Raji (cell line): ENCODE results near the gene USP2.
A peak's percentile ranks its signal among the peaks of the same experiment; 100 is the strongest.

Experiments used
- POLR2A ChIP-seq: IDR thresholded peaks from 2 replicates; pipeline ENCODE4 v1.6.1; 2011; ENCODE audit warnings: low read depth, low read length, control low read depth; ENCODE audit not compliant: insufficient read depth

Gene USP2

GRCh38 chr11:119381181-119381988 lies at the start of gene USP2:
TSS of gene USP2 (minus strand) at chr11:119381690. CDS start at chr11:119373480, 8,210 bp downstream.
- peak; percentile 52 for TF ChIP-seq POLR2A

- no peak for TF ChIP-seq POLR2A
Observed at GRCh38 chr11:119427279-119427678, 45.8 kb upstream of the USP2 start.

- no peak for TF ChIP-seq POLR2A
Observed at GRCh38 chr11:119426142-119426541, 44.7 kb upstream of the USP2 start.

GRCh38 chr11:119424775-119425174 lies 43.3 kb upstream of the USP2 start:
- no peak for TF ChIP-seq POLR2A

- TF ChIP-seq POLR2A: no peak
Observed at GRCh38 chr11:119424276-119424675, 42.8 kb upstream of the USP2 start.

GRCh38 chr11:119423509-119424254 lies 42.2 kb upstream of the USP2 start:
- no peak for TF ChIP-seq POLR2A

- no peak for TF ChIP-seq POLR2A
Observed at GRCh38 chr11:119422809-119423508, 41.5 kb upstream of the USP2 start, which contains the start of gene THY1. TSS of gene THY1 (minus strand) at chr11:119423172. CDS start at chr11:119420905, 2,267 bp downstream.

GRCh38 chr11:119421941-119422808 lies 40.7 kb upstream of the USP2 start:
- no peak for TF ChIP-seq POLR2A

- TF ChIP-seq POLR2A: no peak
Observed at GRCh38 chr11:119421351-119421750, 39.9 kb upstream of the USP2 start.

- no peak for TF ChIP-seq POLR2A
Observed at GRCh38 chr11:119420631-119421030, 39.1 kb upstream of the USP2 start.

- no peak for TF ChIP-seq POLR2A
Observed at GRCh38 chr11:119419834-119420492, 38.5 kb upstream of the USP2 start.

- TF ChIP-seq POLR2A: no peak
Observed at GRCh38 chr11:119419246-119419645, 37.8 kb upstream of the USP2 start.

- no peak for TF ChIP-seq POLR2A
Observed at GRCh38 chr11:119418759-119419158, 37.3 kb upstream of the USP2 start.
